Skeletal muscle satellite cell (primary cell): Measurements from ENCODE around the gene CAGE1.
"Not testable (repeated sequence)": the region's sequence is repeated elsewhere in the genome, so short reads cannot be mapped to it uniquely, and the experiment has no call there.

Experiments used
- H3K27me3 ChIP-seq: 2 replicates; pipeline ENCODE4 v1.7.0; 2013; ENCODE audit warnings: low read length; ENCODE audit not compliant: control insufficient read depth, insufficient read depth
- H3K36me3 ChIP-seq: 2 replicates; pipeline ENCODE4 v1.7.0; 2013; ENCODE audit warnings: mild to moderate bottlenecking, control low read depth, low read length; ENCODE audit not compliant: insufficient read depth
- H3K4me1 ChIP-seq: 2 replicates; pipeline ENCODE4 v1.7.0; 2013; ENCODE audit warnings: low read length; ENCODE audit not compliant: control insufficient read depth, insufficient read depth
- H3K4me2 ChIP-seq: 2 replicates; pipeline ENCODE4 v1.7.0; 2013; ENCODE audit warnings: mild to moderate bottlenecking, low read length
- H3K4me3 ChIP-seq: 2 replicates; pipeline ENCODE4 v1.7.0; 2013; ENCODE audit warnings: low read length
- H3K9ac ChIP-seq: 2 replicates; pipeline ENCODE4 v1.7.0; 2013; ENCODE audit warnings: mild to moderate bottlenecking, low read depth, low read length, moderate library complexity
- H3K9me3 ChIP-seq: replicated peaks from 2 replicates; pipeline ENCODE4 v1.7.0; 2013; ENCODE audit warnings: mild to moderate bottlenecking, control low read depth, low read length

The CAGE1 gene

GRCh38 chr6:7334685-7335084, 54.9 kb downstream of the CAGE1 start:
- Histone ChIP-seq H3K9ac (no peak overlapping the region), H3K27me3 (peaks cover 3% of the 10 kb centered on the region), H3K36me3 (no peaks in the 10 kb centered on the region), H3K4me3 (no peak overlapping the region), H3K9me3 (no peaks in the 10 kb centered on the region), H3K4me1 (no peaks in the 10 kb centered on the region), H3K4me2 (no peak overlapping the region)

- H3K9ac ChIP-seq = no peak overlapping the region
- H3K36me3 ChIP-seq = no peaks in the 10 kb centered on the region
- H3K4me2 ChIP-seq = peak overlapping the region; percentile 23
These were observed 57.3 kb downstream of the CAGE1 start for GRCh38 chr6:7332090-7332745.

GRCh38 chr6:7331452-7331851, 58.1 kb downstream of the CAGE1 start:
- Histone ChIP-seq H3K27me3 (no peaks in the 10 kb centered on the region), H3K9me3 (no peaks in the 10 kb centered on the region), H3K9ac (no peak overlapping the region), H3K36me3 (no peaks in the 10 kb centered on the region), H3K4me3 (no peak overlapping the region), H3K4me2 (no peak overlapping the region), H3K4me1 (no peaks in the 10 kb centered on the region)

More at GRCh38 chr6:7332090-7332745, 57.3 kb downstream of the CAGE1 start:
- H3K9me3 ChIP-seq = no peaks in the 10 kb centered on the region
- H3K27me3 ChIP-seq = no peaks in the 10 kb centered on the region
- no peak overlapping the region for H3K4me3 ChIP-seq
- no peaks in the 10 kb centered on the region for H3K4me1 ChIP-seq

- Histone ChIP-seq H3K9me3 (no peaks in the 10 kb centered on the region), H3K4me3 (no peak overlapping the region), H3K4me1 (no peaks in the 10 kb centered on the region), H3K27me3 (no peaks in the 10 kb centered on the region), H3K36me3 (no peaks in the 10 kb centered on the region), H3K9ac (no peak overlapping the region), H3K4me2 (no peak overlapping the region)
These were observed 61.3 kb downstream of the CAGE1 start for GRCh38 chr6:7328243-7328642.

- no peaks in the 10 kb centered on the region for H3K27me3 ChIP-seq
- no peaks in the 10 kb centered on the region for H3K9me3 ChIP-seq
- H3K9ac ChIP-seq = no peak overlapping the region
- H3K4me2 ChIP-seq = no peak overlapping the region
- no peaks in the 10 kb centered on the region for H3K36me3 ChIP-seq
- no peak overlapping the region for H3K4me3 ChIP-seq
- H3K4me1 ChIP-seq = no peaks in the 10 kb centered on the region
These were observed 63.8 kb downstream of the CAGE1 start for GRCh38 chr6:7325750-7326149.

- Histone ChIP-seq H3K4me2 (no peak overlapping the region), H3K9ac (no peak overlapping the region), H3K9me3 (no peaks in the 10 kb centered on the region), H3K27me3 (no peaks in the 10 kb centered on the region), H3K36me3 (no peaks in the 10 kb centered on the region), H3K4me1 (no peaks in the 10 kb centered on the region), H3K4me3 (no peak overlapping the region)
These were observed 65.0 kb downstream of the CAGE1 start for GRCh38 chr6:7324520-7324919.

- no peaks in the 10 kb centered on the region for H3K4me1 ChIP-seq
- H3K9me3 ChIP-seq = no peaks in the 10 kb centered on the region
- peaks cover 3% of the 10 kb centered on the region for H3K27me3 ChIP-seq
- no peak overlapping the region for H3K9ac ChIP-seq
- no peaks in the 10 kb centered on the region for H3K36me3 ChIP-seq
- H3K4me3 ChIP-seq = no peak overlapping the region
- no peak overlapping the region for H3K4me2 ChIP-seq
These were observed 66.5 kb downstream of the CAGE1 start for GRCh38 chr6:7323074-7323473.

GRCh38 chr6:7321866-7322265, 67.7 kb downstream of the CAGE1 start:
- not testable (repeated sequence) for H3K4me3 ChIP-seq, H3K9me3 ChIP-seq, H3K36me3 ChIP-seq, H3K4me1 ChIP-seq, H3K4me2 ChIP-seq, H3K27me3 ChIP-seq, H3K9ac ChIP-seq

- not testable (repeated sequence) for H3K36me3 ChIP-seq
These were observed 70.1 kb downstream of the CAGE1 start for GRCh38 chr6:7319406-7319805.

GRCh38 chr6:7317538-7317937, 72.0 kb downstream of the CAGE1 start:
- H3K4me1 ChIP-seq = no peaks in the 10 kb centered on the region
- no peak overlapping the region for H3K4me2 ChIP-seq
- H3K9ac ChIP-seq = no peak overlapping the region
- H3K4me3 ChIP-seq = no peak overlapping the region
- no peaks in the 10 kb centered on the region for H3K9me3 ChIP-seq
- no peaks in the 10 kb centered on the region for H3K36me3 ChIP-seq
- peaks cover 3% of the 10 kb centered on the region for H3K27me3 ChIP-seq

More at GRCh38 chr6:7319406-7319805, 70.1 kb downstream of the CAGE1 start:
- not testable (repeated sequence) for H3K9me3 ChIP-seq, H3K9ac ChIP-seq, H3K4me2 ChIP-seq, H3K4me3 ChIP-seq, H3K4me1 ChIP-seq, H3K27me3 ChIP-seq

GRCh38 chr6:7316658-7317533, 72.6 kb downstream of the CAGE1 start:
- Histone ChIP-seq H3K36me3 (no peaks in the 10 kb centered on the region), H3K4me2 (no peak overlapping the region), H3K4me1 (no peaks in the 10 kb centered on the region), H3K9ac (no peak overlapping the region), H3K27me3 (peaks cover 3% of the 10 kb centered on the region), H3K4me3 (no peak overlapping the region), H3K9me3 (no peaks in the 10 kb centered on the region)

- Histone ChIP-seq H3K9me3 (no peaks in the 10 kb centered on the region), H3K9ac (no peak overlapping the region), H3K4me1 (peaks cover 4% of the 10 kb centered on the region), H3K36me3 (no peaks in the 10 kb centered on the region), H3K4me3 (no peak overlapping the region), H3K4me2 (no peak overlapping the region), H3K27me3 (peaks cover 3% of the 10 kb centered on the region)
These were observed 73.6 kb downstream of the CAGE1 start for GRCh38 chr6:7315948-7316365.
